Activated CD8-positive, alpha-beta memory T cell treated with anti-CD3 and anti-CD28 coated beads, Interleukin-2, amount 10 ng/mL, durations not matched to agents 7 days and 5 days (primary cell): ENCODE data around the gene NOL3. TPM values are rescaled to one million over a fixed set of nuclear protein-coding genes. Genes with fewer than 3 reads are reported as not detected.

ENCODE experiments used
- ATAC-seq: fragments of 150-1000 bp; cut with Tn5 transposase; one replicate; pipeline ENCODE4 v1.10.0; 2021; ENCODE audit warnings: moderate library complexity
- CTCF ChIA-PET: fragments of 350-600 bp; sonication (Branson Sonifier 250); formaldehyde crosslinking; loops from one replicate; lab custom pipeline; 2021; ENCODE audit warnings: antibody characterized with exemption; lab: Charles Lee
- DNase-seq: peaks from one replicate; pipeline ENCODE4 v3.0.0-alpha.2; 2020
- H3K27ac Mint-ChIP-seq: one replicate; pipeline ENCODE4 v1.8.0; 2021; ENCODE audit warnings: mild to moderate bottlenecking, mixed read lengths
- H3K27me3 Mint-ChIP-seq: one replicate; pipeline ENCODE4 v1.8.0; 2021; ENCODE audit warnings: mixed read lengths
- H3K36me3 Mint-ChIP-seq: one replicate; pipeline ENCODE4 v1.8.0; 2021; ENCODE audit warnings: mild to moderate bottlenecking, mixed read lengths
- H3K4me1 Mint-ChIP-seq: one replicate; pipeline ENCODE4 v1.8.0; 2021; ENCODE audit warnings: mixed read lengths
- H3K4me3 Mint-ChIP-seq: one replicate; pipeline ENCODE4 v1.8.0; 2021; ENCODE audit warnings: mild to moderate bottlenecking, moderate library complexity, mixed read lengths
- H3K9me3 Mint-ChIP-seq: one replicate; pipeline ENCODE4 v1.8.0; 2022; ENCODE audit warnings: low read depth, mixed read lengths
- total RNA-seq, 2 experiments: library from RNA; stranded (reverse); gene quantifications; one replicate each; pipeline ENCODE4 v1.2.3, GENCODE V29; 2021

The NOL3 gene
- total RNA-seq, 2 experiments from 2014 or later, result 3.3 to 10.3 TPM

DNA sequence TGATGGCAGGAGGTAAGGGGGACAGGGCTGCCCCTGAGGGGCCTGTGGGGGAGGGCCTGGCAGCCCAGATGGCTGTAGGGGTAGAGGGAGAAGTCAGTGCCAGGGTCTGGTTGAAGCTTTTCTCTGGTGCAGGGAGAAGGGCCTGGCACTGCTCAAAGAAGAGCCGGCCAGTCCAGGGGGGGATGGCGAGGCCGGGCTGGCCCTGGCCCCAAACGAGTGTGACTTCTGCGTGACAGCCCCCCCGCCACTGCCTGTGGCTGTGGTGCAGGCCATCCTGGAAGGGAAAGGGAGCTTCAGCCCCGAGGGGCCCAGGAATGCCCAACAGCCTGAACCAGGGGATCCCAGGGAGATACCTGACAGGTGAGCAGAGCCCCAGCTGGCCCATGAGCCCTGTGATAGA, 2.8 kb upstream of the NOL3 start:
- DNase-seq, result no peak
- CTCF ChIA-PET, result interaction anchor here (0.6 to 4.1 kb wide), 5 partner anchors 8 to 50 kb away, joined by 3 to 39 read pairs (median 5); partner anchors contain the start of genes FBXL8 and TRADD
- Mint-ChIP-seq H3K36me3 (peaks cover 3% of the 10 kb centered on the region), H3K27ac (no peak overlapping the region), H3K9me3 (no peaks in the 10 kb centered on the region), H3K27me3 (peaks cover 70% of the 10 kb centered on the region), H3K4me1 (peaks cover 43% of the 10 kb centered on the region), H3K4me3 (no peak overlapping the region)
- no peak for ATAC-seq

DNA sequence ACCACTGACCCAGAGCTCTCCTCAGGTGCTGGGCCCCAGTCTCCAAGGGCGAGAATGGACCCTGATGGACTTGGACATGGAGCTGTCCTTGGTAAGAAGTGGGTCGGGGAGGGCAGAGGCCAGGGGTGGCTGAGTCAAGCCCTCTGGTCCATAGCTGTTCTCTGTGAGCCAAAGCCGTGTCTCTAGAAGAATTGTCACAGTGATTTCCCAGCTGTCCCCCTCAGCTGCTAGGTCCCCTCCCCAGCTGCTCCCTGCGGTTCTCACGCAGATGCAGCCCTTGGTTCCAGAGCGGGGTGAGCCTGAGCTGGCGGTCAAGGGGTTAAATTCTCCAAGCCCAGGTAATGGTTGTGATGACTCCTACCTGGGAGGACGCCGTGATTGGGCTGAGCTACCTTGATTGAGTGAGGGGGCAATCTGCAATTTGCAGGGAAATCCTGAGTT, 1.3 kb upstream of the NOL3 start:
- Mint-ChIP-seq H3K9me3 (no peaks in the 10 kb centered on the region), H3K36me3 (peaks cover 2% of the 10 kb centered on the region), H3K4me1 (peaks cover 47% of the 10 kb centered on the region), H3K27ac (no peak overlapping the region), H3K4me3 (no peak overlapping the region), H3K27me3 (peaks cover 74% of the 10 kb centered on the region)
- DNase-seq (no peak), ATAC-seq (no peak)
- CTCF ChIA-PET, result interaction anchor here (0.6 to 4.1 kb wide), 8 partner anchors 9 to 274 kb away, joined by 3 to 39 read pairs (median 4); partner anchors contain the start of genes FBXL8 and TRADD

DNA sequence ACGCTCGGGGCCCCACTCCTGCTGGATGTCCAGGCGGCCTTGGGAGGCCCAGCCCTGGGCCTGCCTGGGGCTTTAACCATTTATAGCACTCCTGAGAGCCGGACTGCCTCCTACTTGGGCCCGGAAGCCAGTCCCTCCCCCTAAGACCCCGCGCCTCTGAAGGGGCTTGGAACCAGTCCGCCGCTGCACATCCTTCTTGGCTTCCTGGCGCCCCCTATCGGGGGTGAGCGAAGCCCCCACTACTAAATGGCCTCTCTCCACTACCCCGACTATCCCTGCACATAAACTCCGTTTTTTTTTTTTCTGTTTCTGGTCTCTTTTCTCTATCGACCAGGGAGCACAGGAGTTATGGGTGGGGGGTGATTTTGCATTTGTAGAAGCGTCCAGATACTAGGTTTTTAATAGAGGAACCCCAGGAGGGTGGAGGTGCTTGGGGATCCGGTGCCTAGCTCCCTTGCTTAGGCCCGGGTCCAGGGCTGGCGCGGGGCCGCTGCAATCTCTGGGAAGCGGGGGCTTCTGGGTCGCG, 633 bp upstream of the NOL3 start:
- Mint-ChIP-seq H3K27ac (peak overlapping the region; percentile 66), H3K9me3 (no peaks in the 10 kb centered on the region), H3K36me3 (peaks cover 1% of the 10 kb centered on the region), H3K27me3 (peaks cover 70% of the 10 kb centered on the region), H3K4me3 (peak overlapping the region; percentile 75), H3K4me1 (peaks cover 46% of the 10 kb centered on the region)
- ATAC-seq (no peak), DNase-seq (peak; percentile 65)
- CTCF ChIA-PET, result interaction anchor here (0.9 to 4.1 kb wide), 15 partner anchors 10 to 274 kb away, joined by 3 to 39 read pairs (median 8); partner anchors contain the start of genes B3GNT9, E2F4, FBXL8 and MATCAP1

DNA sequence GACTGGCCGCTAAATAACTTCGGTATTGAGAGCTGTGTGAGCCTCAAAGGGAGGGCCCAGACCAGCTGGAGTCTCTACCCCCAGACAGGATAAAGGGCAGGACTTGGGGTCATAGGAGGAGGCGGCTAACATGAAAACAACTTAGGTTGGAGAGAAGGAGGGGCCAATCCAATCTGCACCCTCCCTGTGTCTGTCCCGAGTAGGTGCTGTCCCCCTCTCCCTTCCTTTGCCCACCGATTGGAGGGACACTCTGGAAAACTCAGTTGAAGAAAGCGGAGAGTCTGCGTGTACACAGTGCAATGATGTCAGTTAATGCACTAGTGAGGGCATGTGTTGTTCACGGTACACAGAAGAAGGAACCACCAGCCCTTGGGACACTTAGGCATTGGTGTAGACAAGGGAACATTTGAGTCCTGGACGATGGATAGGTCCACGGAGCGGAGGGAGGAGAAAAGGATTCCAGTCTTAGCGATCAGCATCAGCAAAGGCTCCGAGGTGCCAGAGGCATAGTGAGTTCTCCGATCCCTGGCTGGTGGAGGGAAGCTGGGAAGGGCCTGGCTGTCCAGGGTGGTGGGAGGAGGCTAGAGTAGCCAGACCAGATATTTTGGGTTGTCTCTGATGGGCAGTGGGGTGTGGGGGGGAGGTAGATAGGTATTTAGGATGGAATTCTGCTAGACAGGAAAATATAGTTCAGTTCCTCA, 761 bp downstream of the NOL3 start:
- peaks cover 65% of the 10 kb centered on the region for H3K27me3 Mint-ChIP-seq
- peak overlapping the region; percentile 75 for H3K4me3 Mint-ChIP-seq
- peaks cover 1% of the 10 kb centered on the region for H3K36me3 Mint-ChIP-seq
- no peak for DNase-seq
- H3K27ac Mint-ChIP-seq, result no peak overlapping the region
- CTCF ChIA-PET, result interaction anchor here (1.1 to 4.1 kb wide), 12 partner anchors 8 to 195 kb away, joined by 3 to 39 read pairs (median 6); partner anchors contain the start of genes B3GNT9, E2F4, FBXL8 and MATCAP1
- no peak for ATAC-seq
- H3K9me3 Mint-ChIP-seq, result no peaks in the 10 kb centered on the region
- peaks cover 42% of the 10 kb centered on the region for H3K4me1 Mint-ChIP-seq

DNA sequence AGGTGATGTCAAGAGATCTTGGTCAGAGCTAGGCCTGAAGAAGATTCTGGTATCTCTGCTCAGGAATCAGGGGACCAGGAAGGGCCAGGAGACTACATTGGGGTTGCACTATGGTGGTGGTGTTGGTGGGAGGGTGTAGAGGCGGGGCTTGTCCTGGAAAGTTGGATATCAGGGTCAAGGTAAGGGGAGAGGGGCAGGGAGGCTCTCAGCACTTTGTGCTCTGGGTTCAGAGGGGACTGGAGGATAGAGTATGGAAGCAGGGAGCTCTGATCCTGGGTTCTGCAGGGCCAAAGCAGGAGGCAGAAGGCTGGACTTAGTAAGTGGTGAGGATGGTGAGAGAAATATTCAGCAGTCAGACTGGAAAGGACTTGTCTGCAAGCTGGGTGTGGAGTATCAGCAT, 3.0 kb downstream of the NOL3 start:
- DNase-seq (no peak), ATAC-seq (no peak)
- peak overlapping the region; percentile 69 for H3K27ac Mint-ChIP-seq
- no peaks in the 10 kb centered on the region for H3K9me3 Mint-ChIP-seq
- CTCF ChIA-PET, result interaction anchor here (1.0 to 5.7 kb wide), 5 partner anchors 11 to 308 kb away, joined by 3 to 88 read pairs (median 6); partner anchors contain the start of genes ATP6V0D1, EXOC3L1, FBXL8 and HSF4
- peaks cover 55% of the 10 kb centered on the region for H3K27me3 Mint-ChIP-seq
- peaks cover 41% of the 10 kb centered on the region for H3K4me1 Mint-ChIP-seq
- peak overlapping the region; percentile 76 for H3K4me3 Mint-ChIP-seq
- peaks cover 1% of the 10 kb centered on the region for H3K36me3 Mint-ChIP-seq

DNA sequence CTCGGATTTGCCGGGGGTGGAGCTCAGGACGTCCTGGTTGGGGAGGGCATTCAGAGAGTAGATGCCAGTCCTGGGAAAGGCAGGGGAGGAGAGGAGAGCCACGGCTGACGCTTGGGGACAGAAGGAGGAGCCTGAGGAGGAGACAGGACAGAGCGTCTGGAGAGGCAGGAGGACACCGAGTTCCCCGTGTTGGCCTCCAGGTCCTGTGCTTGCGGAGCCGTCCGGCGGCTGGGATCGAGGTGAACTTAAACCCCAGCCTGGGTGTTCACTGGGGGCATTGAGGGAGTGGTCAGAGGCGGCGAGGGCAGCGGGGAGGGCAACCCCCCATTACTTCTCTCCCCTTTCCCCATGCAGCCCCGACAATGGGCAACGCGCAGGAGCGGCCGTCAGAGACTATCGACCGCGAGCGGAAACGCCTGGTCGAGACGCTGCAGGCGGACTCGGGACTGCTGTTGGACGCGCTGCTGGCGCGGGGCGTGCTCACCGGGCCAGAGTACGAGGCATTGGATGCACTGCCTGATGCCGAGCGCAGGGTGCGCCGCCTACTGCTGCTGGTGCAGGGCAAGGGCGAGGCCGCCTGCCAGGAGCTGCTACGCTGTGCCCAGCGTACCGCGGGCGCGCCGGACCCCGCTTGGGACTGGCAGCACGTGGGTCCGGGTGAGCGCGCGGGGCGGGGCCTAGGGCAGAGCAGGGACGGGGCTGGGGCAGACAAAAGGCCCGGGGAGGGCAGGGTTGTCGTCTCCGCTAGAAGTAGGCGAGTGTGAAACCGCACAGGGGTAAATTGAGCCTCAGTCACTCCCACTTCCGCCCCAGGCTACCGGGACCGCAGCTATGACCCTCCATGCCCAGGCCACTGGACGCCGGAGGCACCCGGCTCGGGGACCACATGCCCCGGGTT, 3.7 kb downstream of the NOL3 start:
- peak; percentile 81 for DNase-seq
- Mint-ChIP-seq H3K27me3 (peaks cover 48% of the 10 kb centered on the region), H3K9me3 (no peaks in the 10 kb centered on the region), H3K36me3 (peaks cover 1% of the 10 kb centered on the region), H3K4me3 (peak overlapping the region; percentile 76), H3K4me1 (peaks cover 47% of the 10 kb centered on the region), H3K27ac (peak overlapping the region; percentile 69)
- CTCF ChIA-PET, result interaction anchor here (0.6 to 5.7 kb wide), 11 partner anchors 10 to 307 kb away, joined by 3 to 88 read pairs (median 4); partner anchors contain the start of genes ATP6V0D1, CBFB, EXOC3L1 and FBXL8
- peak; percentile 79 for ATAC-seq

DNA sequence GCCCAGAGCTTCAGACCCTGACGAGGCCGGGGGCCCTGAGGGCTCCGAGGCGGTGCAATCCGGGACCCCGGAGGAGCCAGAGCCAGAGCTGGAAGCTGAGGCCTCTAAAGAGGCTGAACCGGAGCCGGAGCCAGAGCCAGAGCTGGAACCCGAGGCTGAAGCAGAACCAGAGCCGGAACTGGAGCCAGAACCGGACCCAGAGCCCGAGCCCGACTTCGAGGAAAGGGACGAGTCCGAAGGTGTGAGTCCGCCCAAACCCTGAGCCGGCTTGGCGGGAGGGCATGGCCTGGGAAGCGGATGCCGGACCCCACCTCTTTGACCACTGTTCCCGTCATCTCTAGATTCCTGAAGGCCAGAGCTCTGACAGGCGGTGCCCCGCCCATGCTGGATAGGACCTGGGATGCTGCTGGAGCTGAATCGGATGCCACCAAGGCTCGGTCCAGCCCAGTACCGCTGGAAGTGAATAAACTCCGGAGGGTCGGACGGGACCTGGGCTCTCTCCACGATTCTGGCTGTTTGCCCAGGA, 4.4 kb downstream of the NOL3 start:
- Mint-ChIP-seq H3K9me3 (no peaks in the 10 kb centered on the region), H3K4me3 (no peak overlapping the region), H3K27me3 (peaks cover 42% of the 10 kb centered on the region), H3K4me1 (peaks cover 44% of the 10 kb centered on the region), H3K27ac (no peak overlapping the region), H3K36me3 (peaks cover 1% of the 10 kb centered on the region)
- CTCF ChIA-PET, result interaction anchor here (0.6 to 5.7 kb wide), 13 partner anchors 10 to 230 kb away, joined by 3 to 88 read pairs (median 4); partner anchors contain the start of genes CBFB, FBXL8, FHOD1 and HSF4
- no peak for DNase-seq
- ATAC-seq, result no peak

DNA sequence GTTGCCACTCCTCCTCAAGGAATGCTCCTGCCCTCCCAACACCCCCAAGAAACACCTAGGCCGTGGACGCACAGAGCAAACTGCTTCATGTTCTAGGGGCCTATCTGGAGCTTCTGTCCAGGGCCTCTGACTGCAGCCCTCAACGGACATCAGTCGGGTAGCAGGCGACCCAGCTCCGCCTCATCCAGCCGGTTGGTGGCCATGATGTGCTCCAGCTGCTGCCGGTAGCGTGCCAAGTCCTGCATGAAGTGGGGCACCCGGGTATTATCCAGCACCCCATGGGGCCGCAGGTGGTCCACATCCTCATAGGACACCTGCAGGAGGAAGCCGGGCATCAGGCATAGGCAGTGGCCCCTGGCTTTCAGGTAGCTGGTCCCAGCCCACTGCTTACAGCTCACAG, 6.3 kb downstream of the NOL3 start:
- Mint-ChIP-seq H3K27me3 (peaks cover 28% of the 10 kb centered on the region), H3K4me3 (no peak overlapping the region), H3K9me3 (no peaks in the 10 kb centered on the region), H3K36me3 (peaks cover 1% of the 10 kb centered on the region), H3K27ac (no peak overlapping the region), H3K4me1 (peaks cover 33% of the 10 kb centered on the region)
- ATAC-seq (no peak), DNase-seq (no peak)
- CTCF ChIA-PET, result interaction anchor here (1.4 to 5.7 kb wide), 4 partner anchors 9 to 25 kb away, joined by 5 to 88 read pairs (median 26); partner anchors contain the start of genes B3GNT9, FBXL8, HSF4 and TRADD

DNA sequence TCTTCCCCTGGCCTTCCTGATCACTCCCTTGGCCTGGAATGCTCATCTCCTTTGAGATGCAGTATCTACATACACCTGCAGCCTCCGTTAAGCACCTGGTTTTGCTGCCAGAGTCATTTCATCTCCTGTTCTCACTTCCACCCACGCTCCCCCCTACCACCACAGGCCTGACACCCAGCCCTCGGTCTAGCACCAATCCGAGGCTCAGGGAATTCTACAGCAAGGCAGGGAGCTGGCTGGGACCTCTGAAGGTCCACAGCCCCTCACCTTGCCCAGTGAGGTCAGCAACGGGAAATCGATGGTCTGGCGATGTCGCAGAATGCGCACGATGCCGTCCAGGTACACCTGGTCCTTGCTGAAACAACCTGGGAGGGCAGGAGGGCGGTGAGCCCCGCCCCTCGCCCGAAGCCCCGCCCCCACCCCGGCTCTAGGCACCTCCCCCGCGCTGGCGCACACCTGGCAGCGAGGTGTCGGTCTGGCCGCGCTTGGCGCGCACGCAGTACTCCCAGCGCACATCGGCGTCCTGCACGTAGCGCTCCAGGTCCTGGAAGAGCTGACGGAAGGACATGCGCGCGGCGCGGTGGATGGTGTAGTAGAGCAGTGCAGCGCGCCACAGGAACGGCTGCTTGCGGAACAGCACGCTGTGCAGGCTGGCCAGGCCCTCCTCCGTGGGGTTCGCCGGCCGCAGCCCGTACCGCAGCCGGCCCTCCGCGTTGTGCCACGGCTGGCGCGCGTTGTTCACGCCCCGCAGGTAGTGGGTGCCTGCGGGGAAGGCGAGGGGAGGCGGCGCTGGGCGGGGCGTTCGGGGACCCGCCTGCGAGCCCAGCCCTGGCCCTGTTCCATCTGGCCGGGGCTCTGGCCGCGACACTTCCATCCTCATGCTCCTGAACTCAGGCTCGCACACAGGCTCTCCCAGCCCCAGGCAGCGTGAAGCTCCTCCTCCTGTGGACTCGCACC, 7.7 kb downstream of the NOL3 start:
- DNase-seq, result peak; percentile 69
- H3K4me3 Mint-ChIP-seq, result peak overlapping the region; percentile 64
- ATAC-seq, result peak; percentile 48
- peaks cover 28% of the 10 kb centered on the region for H3K4me1 Mint-ChIP-seq
- H3K9me3 Mint-ChIP-seq, result no peaks in the 10 kb centered on the region
- H3K36me3 Mint-ChIP-seq, result no peaks in the 10 kb centered on the region
- peaks cover 20% of the 10 kb centered on the region for H3K27me3 Mint-ChIP-seq
- no peak overlapping the region for H3K27ac Mint-ChIP-seq
- CTCF ChIA-PET, result interaction anchor here (0.9 to 5.7 kb wide), 9 partner anchors 8 to 231 kb away, joined by 3 to 88 read pairs (median 5); partner anchors contain the start of genes B3GNT9, FBXL8, HSF4 and NOL3

DNA sequence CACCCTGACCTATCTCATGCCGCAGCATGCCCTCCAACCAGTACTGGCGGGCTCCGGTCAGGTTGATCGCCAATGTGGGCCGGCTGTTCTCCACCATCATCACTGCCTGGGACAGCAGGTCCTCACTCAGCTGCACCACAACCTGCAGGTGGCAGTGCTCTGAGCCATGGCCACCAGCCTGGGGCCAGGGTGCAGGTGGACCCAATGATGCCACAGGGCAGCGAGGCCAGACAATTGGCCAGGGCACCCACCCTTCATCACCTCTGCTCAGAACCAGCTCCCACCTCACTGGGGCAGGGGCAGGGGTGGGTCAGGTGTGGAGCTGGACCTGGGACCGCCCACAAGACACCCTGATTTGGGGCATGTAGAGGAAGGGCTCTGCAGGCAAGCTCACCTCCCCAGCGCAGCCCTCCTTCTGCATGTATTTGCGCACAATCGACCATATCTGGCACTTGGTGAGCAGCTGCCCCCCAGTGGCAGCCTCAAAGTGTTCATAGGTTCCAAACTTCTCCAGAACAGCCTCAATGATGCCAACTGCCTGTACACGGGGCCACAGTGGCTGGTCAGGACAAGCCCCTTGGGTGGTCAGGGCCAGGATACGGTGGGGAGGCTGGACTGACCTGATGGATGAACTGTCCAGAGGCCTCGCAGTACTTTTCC, 9.2 kb downstream of the NOL3 start:
- no peak for DNase-seq
- H3K4me1 Mint-ChIP-seq, result peaks cover 17% of the 10 kb centered on the region
- H3K27me3 Mint-ChIP-seq, result peaks cover 14% of the 10 kb centered on the region
- no peak overlapping the region for H3K4me3 Mint-ChIP-seq
- no peaks in the 10 kb centered on the region for H3K9me3 Mint-ChIP-seq
- ATAC-seq, result no peak
- CTCF ChIA-PET, result interaction anchor here (0.7 to 2.6 kb wide), 8 partner anchors 8 to 202 kb away, joined by 3 to 9 read pairs (median 4); partner anchors contain the start of genes NOL3 and PHAF1
- H3K27ac Mint-ChIP-seq, result no peak overlapping the region
- H3K36me3 Mint-ChIP-seq, result no peaks in the 10 kb centered on the region

DNA sequence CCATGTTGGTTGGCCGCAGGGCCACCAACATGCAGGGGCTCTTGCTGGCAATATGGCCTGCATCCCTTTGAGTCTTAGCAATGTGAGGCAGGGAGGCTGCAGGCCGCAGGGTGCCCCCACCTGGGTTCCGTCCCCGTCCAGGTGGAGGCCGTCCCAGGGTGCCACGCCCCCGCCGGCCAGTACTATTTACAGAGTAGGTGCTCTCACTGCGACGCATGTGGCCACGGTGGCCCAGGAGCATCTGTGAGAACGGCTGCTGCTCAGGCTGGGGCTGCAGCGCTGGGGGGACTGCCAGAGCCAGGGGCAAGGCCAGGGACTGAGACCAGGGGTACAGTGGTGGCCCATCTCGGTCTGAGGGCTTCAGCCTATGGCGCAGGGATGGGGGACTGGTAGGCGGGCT, 9.8 kb downstream of the NOL3 start:
- H3K4me3 Mint-ChIP-seq, result no peak overlapping the region
- H3K36me3 Mint-ChIP-seq, result no peaks in the 10 kb centered on the region
- peaks cover 17% of the 10 kb centered on the region for H3K27me3 Mint-ChIP-seq
- no peak overlapping the region for H3K27ac Mint-ChIP-seq
- DNase-seq (no peak), ATAC-seq (no peak)
- peaks cover 21% of the 10 kb centered on the region for H3K4me1 Mint-ChIP-seq
- no peaks in the 10 kb centered on the region for H3K9me3 Mint-ChIP-seq
- CTCF ChIA-PET, result interaction anchor here (0.9 to 1.6 kb wide), 3 partner anchors 10 to 25 kb away, joined by 4 to 9 read pairs (median 5); partner anchors contain the start of gene NOL3
